Activated CD4-positive, alpha-beta memory T cell treated with anti-CD3 and anti-CD28 coated beads for 36 hours (primary cell): ENCODE data around the gene NME7. TPM values are rescaled to one million over a fixed set of nuclear protein-coding genes. Genes with fewer than 3 reads are reported as not detected.
"Not testable (repeated sequence)": the region's sequence is repeated elsewhere in the genome, so short reads cannot be mapped to it uniquely, and the experiment has no call there.

ENCODE experiments used
- CTCF ChIA-PET: fragments of 350-600 bp; sonication (Branson Sonifier 250); formaldehyde crosslinking; loops from one replicate; lab custom pipeline; 2021; ENCODE audit warnings: antibody characterized with exemption, inconsistent platforms; lab: Charles Lee
- POLR2A ChIA-PET: fragments of 350-600 bp; sonication (Branson Sonifier 250); formaldehyde crosslinking; loops from one replicate; lab custom pipeline; 2021; ENCODE audit warnings: antibody characterized with exemption; lab: Charles Lee
- DNase-seq: peaks from one replicate; pipeline ENCODE4 v3.0.0-alpha.2; 2020
- H3K27ac Mint-ChIP-seq: one replicate; pipeline ENCODE4 v1.8.0; 2021; ENCODE audit warnings: mixed read lengths
- H3K27me3 Mint-ChIP-seq: one replicate; pipeline ENCODE4 v1.8.0; 2021; ENCODE audit warnings: mixed read lengths
- H3K36me3 Mint-ChIP-seq: one replicate; pipeline ENCODE4 v1.8.0; 2021; ENCODE audit warnings: mixed read lengths
- H3K4me1 Mint-ChIP-seq: one replicate; pipeline ENCODE4 v1.8.0; 2021; ENCODE audit warnings: low read depth, mixed read lengths
- H3K4me3 Mint-ChIP-seq: one replicate; pipeline ENCODE4 v1.8.0; 2021; ENCODE audit warnings: mild to moderate bottlenecking, mixed read lengths
- H3K9me3 Mint-ChIP-seq: one replicate; pipeline ENCODE4 v1.8.0; 2021; ENCODE audit warnings: mixed read lengths
- intact Hi-C: fragments of 100-400 bp; cut with micrococcal nuclease; formaldehyde crosslinking; loops from one replicate; pipeline ENCODE4 v1.15.1; 2023
- total RNA-seq, 2 experiments: library from RNA; stranded (reverse); gene quantifications; one replicate each; pipeline ENCODE4 v1.2.3, GENCODE V29; 2021

Gene NME7
- total RNA-seq, 2 experiments from 2014 or later: 12.9 to 15.9 TPM

- Mint-ChIP-seq H3K4me3 (no peak overlapping the region), H3K27me3 (no peaks in the 10 kb centered on the region), H3K36me3 (no peaks in the 10 kb centered on the region), H3K4me1 (no peaks in the 10 kb centered on the region), H3K9me3 (no peaks in the 10 kb centered on the region), H3K27ac (no peak overlapping the region)
- DNase-seq: no peak
- ChIA-PET POLR2A (no interaction called here), CTCF (interaction anchor here (0.7 kb wide), 1 partner anchor 135 kb away, joined by 3 read pairs; no protein-coding TSS in a partner anchor)
- intact Hi-C loops: no loop called here
These were observed 163.4 kb downstream of the NME7 start for GRCh38 chr1:169204157-169204556.

GRCh38 chr1:169202791-169203665, 164.6 kb downstream of the NME7 start:
- POLR2A ChIA-PET: no interaction called here
- Mint-ChIP-seq H3K9me3 (peaks cover under 1% of the 10 kb centered on the region), H3K4me3 (no peak overlapping the region), H3K27ac (no peak overlapping the region), H3K4me1 (no peaks in the 10 kb centered on the region), H3K27me3 (no peaks in the 10 kb centered on the region), H3K36me3 (no peaks in the 10 kb centered on the region)
- intact Hi-C loops: no loop called here
- no peak for DNase-seq
- CTCF ChIA-PET: no interaction called here

DNA sequence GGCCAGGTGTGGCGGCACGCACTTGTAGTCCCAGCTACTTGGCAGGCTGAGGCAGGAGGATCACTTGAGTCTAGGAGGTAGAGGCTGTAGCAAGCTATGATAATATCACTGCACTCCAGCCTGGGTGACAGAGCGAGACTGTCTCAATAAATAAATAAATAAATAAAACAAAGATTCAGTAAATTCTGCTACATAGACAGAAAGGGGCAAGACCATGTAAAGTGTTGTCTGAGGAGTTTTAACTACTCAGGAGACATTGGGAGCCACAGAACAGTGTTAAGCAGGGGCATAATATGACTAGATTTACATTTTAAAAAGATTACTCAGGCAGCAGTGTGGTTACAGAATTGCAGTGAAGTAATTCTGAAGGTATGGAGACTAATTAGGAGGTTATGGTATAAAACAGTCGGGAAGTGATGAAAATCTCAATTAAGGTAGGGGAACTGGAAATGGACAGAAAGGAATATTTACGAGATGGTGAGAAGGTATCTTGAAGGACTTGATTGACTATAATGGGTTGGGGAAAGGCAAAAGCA, 166.4 kb downstream of the NME7 start:
- Mint-ChIP-seq H3K27ac (no peak overlapping the region), H3K4me3 (no peak overlapping the region), H3K4me1 (no peaks in the 10 kb centered on the region), H3K36me3 (peaks cover 4% of the 10 kb centered on the region), H3K27me3 (no peaks in the 10 kb centered on the region), H3K9me3 (peaks cover 8% of the 10 kb centered on the region)
- intact Hi-C loops: no loop called here
- DNase-seq: no peak
- POLR2A ChIA-PET: no interaction called here
- CTCF ChIA-PET: no interaction called here

- POLR2A ChIA-PET: no interaction called here
- H3K27ac Mint-ChIP-seq: no peak overlapping the region
- no peak overlapping the region for H3K4me3 Mint-ChIP-seq
- DNase-seq: no peak
- CTCF ChIA-PET: no interaction called here
- peaks cover 8% of the 10 kb centered on the region for H3K9me3 Mint-ChIP-seq
- H3K36me3 Mint-ChIP-seq: peaks cover 4% of the 10 kb centered on the region
- H3K4me1 Mint-ChIP-seq: no peaks in the 10 kb centered on the region
- H3K27me3 Mint-ChIP-seq: no peaks in the 10 kb centered on the region
- intact Hi-C loops: no loop called here
These were observed 167.3 kb downstream of the NME7 start for GRCh38 chr1:169200319-169200718.

GRCh38 chr1:169196581-169196980, 171.0 kb downstream of the NME7 start:
- no peaks in the 10 kb centered on the region for H3K4me1 Mint-ChIP-seq
- no peak overlapping the region for H3K27ac Mint-ChIP-seq
- peaks cover 4% of the 10 kb centered on the region for H3K36me3 Mint-ChIP-seq
- H3K4me3 Mint-ChIP-seq: no peak overlapping the region
- no peaks in the 10 kb centered on the region for H3K27me3 Mint-ChIP-seq
- POLR2A ChIA-PET: no interaction called here
- H3K9me3 Mint-ChIP-seq: peaks cover 8% of the 10 kb centered on the region
- DNase-seq: no peak
- CTCF ChIA-PET: no interaction called here
- intact Hi-C loops: no loop called here

DNA sequence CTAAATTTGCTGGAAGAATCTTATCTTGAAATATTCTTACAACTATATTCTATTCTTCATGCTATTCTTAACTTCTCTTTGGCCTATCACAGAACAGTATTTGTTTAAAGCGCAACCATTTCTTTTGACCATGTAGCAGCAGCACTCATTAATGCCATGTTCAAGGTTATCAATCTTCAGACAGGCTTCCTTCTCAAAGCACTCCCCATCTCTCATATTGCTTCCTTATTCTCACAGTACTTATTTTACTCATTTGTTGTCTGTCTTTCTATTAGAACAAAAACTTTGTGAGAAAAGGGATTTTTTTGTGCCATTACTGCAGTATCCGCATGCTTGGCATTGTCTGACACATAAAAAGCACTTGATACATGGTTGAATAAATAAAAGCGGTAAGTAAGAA, 171.4 kb downstream of the NME7 start:
- Mint-ChIP-seq H3K9me3 (peaks cover 8% of the 10 kb centered on the region), H3K4me1 (no peaks in the 10 kb centered on the region), H3K27ac (no peak overlapping the region), H3K27me3 (no peaks in the 10 kb centered on the region), H3K36me3 (peaks cover 4% of the 10 kb centered on the region), H3K4me3 (no peak overlapping the region)
- DNase-seq: no peak
- CTCF ChIA-PET: no interaction called here
- intact Hi-C loops: no loop called here
- POLR2A ChIA-PET: no interaction called here

DNA sequence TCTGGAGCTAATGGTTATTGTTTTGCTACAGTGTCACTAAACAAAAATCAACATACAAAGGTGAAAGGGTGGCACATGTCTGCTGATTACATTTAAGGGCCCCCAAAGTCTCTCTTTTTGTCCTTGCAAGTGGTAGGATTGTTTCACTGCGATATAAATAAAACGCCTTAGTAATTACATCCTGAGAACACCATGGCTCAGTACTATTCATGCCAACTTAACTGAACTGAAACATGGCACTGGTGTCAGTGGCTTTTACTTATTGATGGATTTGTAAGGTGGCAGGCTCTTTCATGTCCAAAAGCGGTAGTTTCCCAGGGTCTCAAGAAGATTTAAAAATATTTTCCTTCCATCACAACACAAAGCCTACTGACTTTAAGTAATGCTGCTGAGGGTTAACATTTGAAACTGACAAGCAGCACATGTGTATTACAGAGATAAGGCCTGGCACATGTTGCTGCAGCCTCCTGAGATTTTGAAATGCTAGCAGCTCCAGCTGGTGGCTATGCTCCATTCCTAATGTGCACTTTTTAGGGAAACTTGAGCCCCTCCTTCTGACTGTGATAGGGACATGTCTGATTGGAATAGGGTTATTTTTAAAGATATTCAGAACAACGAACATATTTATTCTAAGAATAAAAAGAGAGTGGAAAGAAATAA, 174.3 kb downstream of the NME7 start:
- no peak for DNase-seq
- Mint-ChIP-seq H3K36me3 (peaks cover 4% of the 10 kb centered on the region), H3K27ac (no peak overlapping the region), H3K9me3 (peaks cover 8% of the 10 kb centered on the region), H3K4me3 (no peak overlapping the region), H3K4me1 (no peaks in the 10 kb centered on the region), H3K27me3 (no peaks in the 10 kb centered on the region)
- CTCF ChIA-PET: no interaction called here
- POLR2A ChIA-PET: no interaction called here
- intact Hi-C loops: no loop called here

DNA sequence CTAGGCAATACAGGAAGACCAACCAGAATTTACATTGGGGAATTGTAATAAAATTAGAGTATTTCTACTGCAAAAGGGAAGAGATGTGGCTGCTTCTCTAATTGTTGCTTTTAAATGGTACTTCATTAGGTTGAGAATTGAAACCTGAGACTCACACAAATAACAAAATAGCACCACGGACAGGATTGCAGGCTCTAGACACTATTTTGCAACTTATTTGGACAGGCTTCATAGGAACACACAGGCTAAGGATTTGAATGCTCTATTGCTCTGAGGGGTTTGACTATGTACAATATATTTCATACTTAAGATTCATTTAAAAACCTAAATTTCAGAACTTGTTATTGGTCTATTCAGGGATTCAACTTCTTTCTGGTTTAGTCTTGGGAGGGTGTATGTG, 181.5 kb downstream of the NME7 start:
- Mint-ChIP-seq H3K9me3 (no peaks in the 10 kb centered on the region), H3K27ac (no peak overlapping the region), H3K4me3 (no peak overlapping the region), H3K36me3 (no peaks in the 10 kb centered on the region), H3K27me3 (no peaks in the 10 kb centered on the region), H3K4me1 (no peaks in the 10 kb centered on the region)
- ChIA-PET POLR2A (no interaction called here), CTCF (no interaction called here)
- intact Hi-C loops: no loop called here
- no peak for DNase-seq

- DNase-seq: no peak
These were observed 182.8 kb downstream of the NME7 start for GRCh38 chr1:169184812-169185211.

GRCh38 chr1:169180174-169180573, 187.4 kb downstream of the NME7 start:
- Mint-ChIP-seq H3K4me3 (no peak overlapping the region), H3K9me3 (peaks cover 5% of the 10 kb centered on the region), H3K27me3 (no peaks in the 10 kb centered on the region), H3K4me1 (no peaks in the 10 kb centered on the region), H3K27ac (no peak overlapping the region), H3K36me3 (peaks cover 4% of the 10 kb centered on the region)
- POLR2A ChIA-PET: no interaction called here
- intact Hi-C loops: no loop called here
- no peak for DNase-seq
- CTCF ChIA-PET: no interaction called here

More at GRCh38 chr1:169184812-169185211, 182.8 kb downstream of the NME7 start:
- H3K27me3 Mint-ChIP-seq: no peaks in the 10 kb centered on the region
- no peak overlapping the region for H3K27ac Mint-ChIP-seq
- H3K4me3 Mint-ChIP-seq: no peak overlapping the region
- intact Hi-C loops: no loop called here
- H3K4me1 Mint-ChIP-seq: no peaks in the 10 kb centered on the region
- CTCF ChIA-PET: no interaction called here
- H3K36me3 Mint-ChIP-seq: no peaks in the 10 kb centered on the region
- H3K9me3 Mint-ChIP-seq: no peaks in the 10 kb centered on the region
- POLR2A ChIA-PET: no interaction called here

DNA sequence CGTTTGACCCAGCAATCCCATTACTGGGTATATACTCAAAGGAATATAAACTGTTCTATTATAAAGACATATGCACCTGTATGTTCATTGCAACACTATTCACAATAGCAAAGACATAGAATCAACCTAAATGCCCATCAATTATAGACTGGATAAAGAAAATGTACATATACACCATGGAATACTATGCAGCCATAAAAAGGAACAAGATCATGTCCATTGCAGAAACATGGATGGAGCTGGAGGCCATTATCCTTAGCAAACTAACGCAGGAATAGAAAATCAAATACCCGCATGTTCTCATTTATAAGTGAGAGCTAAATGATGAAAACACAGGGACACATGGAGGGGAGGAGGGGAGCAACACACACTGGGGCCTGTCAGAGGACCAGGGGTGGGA, 188.2 kb downstream of the NME7 start:
- H3K27me3 Mint-ChIP-seq, H3K9me3 Mint-ChIP-seq, H3K36me3 Mint-ChIP-seq, H3K4me3 Mint-ChIP-seq, H3K4me1 Mint-ChIP-seq, CTCF ChIA-PET, DNase-seq, H3K27ac Mint-ChIP-seq, intact Hi-C loops: not testable (repeated sequence)
- POLR2A ChIA-PET: interaction anchor here (0.7 kb wide), 1 partner anchor 335 kb away, joined by 4 read pairs; no protein-coding TSS in a partner anchor

- no peaks in the 10 kb centered on the region for H3K4me1 Mint-ChIP-seq
- CTCF ChIA-PET: no interaction called here
- H3K27me3 Mint-ChIP-seq: no peaks in the 10 kb centered on the region
- H3K27ac Mint-ChIP-seq: no peak overlapping the region
- peaks cover 4% of the 10 kb centered on the region for H3K36me3 Mint-ChIP-seq
- peaks cover 5% of the 10 kb centered on the region for H3K9me3 Mint-ChIP-seq
- no peak for DNase-seq
- no peak overlapping the region for H3K4me3 Mint-ChIP-seq
- POLR2A ChIA-PET: no interaction called here
- intact Hi-C loops: no loop called here
These were observed 192.1 kb downstream of the NME7 start for GRCh38 chr1:169175461-169175860.
